ENCODE results near the gene LARGE1. TPM values are rescaled to one million over a fixed set of nuclear protein-coding genes. Genes with fewer than 3 reads are reported as not detected.

LARGE1 gene
- total RNA-seq, 1 donor from 2014 or later: 81.2 TPM

DNA sequence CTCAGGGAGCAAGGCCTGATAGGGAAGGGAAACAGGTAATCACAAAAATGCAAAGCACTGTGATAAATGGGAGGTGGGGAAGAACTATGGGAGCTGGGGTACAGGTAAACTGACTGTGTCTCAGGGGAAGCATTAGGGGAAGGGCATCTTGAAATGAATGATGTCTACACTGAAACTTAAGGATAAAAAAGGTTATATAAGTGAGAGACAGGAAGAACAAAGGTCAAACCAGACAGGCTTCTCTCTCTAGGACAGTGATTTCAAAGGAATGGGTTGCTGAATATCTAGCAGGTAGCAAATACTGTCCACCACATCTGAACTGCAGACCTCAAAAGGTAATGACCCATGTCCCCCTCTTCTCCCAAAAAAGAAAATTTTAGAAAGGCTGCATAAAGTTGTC lies 529.0 kb downstream of the LARGE1 start:
- TF ChIP-seq, protein P1, sequence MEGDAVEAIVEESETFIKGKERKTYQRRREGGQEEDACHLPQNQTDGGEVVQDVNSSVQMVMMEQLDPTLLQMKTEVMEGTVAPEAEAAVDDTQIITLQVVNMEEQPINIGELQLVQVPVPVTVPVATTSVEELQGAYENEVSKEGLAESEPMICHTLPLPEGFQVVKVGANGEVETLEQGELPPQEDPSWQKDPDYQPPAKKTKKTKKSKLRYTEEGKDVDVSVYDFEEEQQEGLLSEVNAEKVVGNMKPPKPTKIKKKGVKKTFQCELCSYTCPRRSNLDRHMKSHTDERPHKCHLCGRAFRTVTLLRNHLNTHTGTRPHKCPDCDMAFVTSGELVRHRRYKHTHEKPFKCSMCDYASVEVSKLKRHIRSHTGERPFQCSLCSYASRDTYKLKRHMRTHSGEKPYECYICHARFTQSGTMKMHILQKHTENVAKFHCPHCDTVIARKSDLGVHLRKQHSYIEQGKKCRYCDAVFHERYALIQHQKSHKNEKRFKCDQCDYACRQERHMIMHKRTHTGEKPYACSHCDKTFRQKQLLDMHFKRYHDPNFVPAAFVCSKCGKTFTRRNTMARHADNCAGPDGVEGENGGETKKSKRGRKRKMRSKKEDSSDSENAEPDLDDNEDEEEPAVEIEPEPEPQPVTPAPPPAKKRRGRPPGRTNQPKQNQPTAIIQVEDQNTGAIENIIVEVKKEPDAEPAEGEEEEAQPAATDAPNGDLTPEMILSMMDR (IDR thresholded peaks at IDR 0.05; ENCODE audit: partially characterized antibody, unreplicated experiment): no peak
- Mint-ChIP-seq H3K27ac (ENCODE audit: unreplicated experiment) (no peak overlapping the region), H3K4me1 (ENCODE audit: low read depth, unreplicated experiment) (peaks cover 20% of the 10 kb centered on the region), H3K36me3 (ENCODE audit: unreplicated experiment) (no peaks in the 10 kb centered on the region), H3K9me3 (ENCODE audit: unreplicated experiment) (peaks cover 2% of the 10 kb centered on the region), H3K4me3 (ENCODE audit: unreplicated experiment) (no peak overlapping the region), H3K27me3 (ENCODE audit: unreplicated experiment) (no peaks in the 10 kb centered on the region)
- no peak for DNase-seq

DNA sequence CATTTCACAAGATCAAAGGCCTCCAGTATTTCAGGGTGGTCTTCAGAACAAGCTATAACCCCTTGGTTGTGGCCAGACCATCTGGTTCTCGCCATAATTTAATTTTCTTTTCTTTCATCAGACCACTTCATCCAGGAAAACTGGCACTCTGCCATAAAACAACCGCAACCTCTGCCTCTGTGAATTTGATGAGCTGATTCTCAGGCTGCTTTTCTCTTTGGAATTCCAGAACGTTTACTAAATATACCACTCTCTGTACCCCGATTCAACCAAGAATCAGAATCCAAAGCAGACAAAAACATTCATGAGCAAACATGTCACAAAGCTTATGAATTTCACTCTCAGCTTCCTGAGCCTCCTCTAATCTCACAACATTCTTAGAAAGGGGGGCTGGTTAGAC lies 530.3 kb downstream of the LARGE1 start:
- Mint-ChIP-seq H3K9me3 (ENCODE audit: unreplicated experiment) (peaks cover 2% of the 10 kb centered on the region), H3K27me3 (ENCODE audit: unreplicated experiment) (peaks cover 1% of the 10 kb centered on the region), H3K4me1 (ENCODE audit: low read depth, unreplicated experiment) (peaks cover 15% of the 10 kb centered on the region), H3K4me3 (ENCODE audit: unreplicated experiment) (no peak overlapping the region), H3K27ac (ENCODE audit: unreplicated experiment) (no peak overlapping the region), H3K36me3 (ENCODE audit: unreplicated experiment) (no peaks in the 10 kb centered on the region)
- TF ChIP-seq, protein P1 (IDR thresholded peaks at IDR 0.05; ENCODE audit: partially characterized antibody, unreplicated experiment): no peak
- no peak for DNase-seq

DNA sequence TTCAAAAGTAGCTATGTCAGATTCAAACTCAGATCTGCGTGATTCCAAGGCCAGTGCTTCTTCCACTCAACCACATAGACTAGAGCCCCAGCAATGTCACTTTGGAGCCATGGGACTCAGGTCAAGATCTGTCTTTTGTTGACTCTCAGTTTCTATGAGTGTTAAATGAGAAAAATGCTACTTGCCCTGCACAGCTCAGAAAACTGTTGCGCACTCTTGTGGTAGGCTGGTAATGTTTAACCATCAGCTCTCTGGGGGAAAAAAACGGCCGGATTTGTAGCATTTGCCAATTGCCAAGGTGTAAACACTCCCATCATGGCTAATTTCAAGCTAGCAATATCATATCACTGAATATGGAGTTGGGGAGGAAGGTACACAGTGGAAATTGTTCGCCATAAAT lies 534.0 kb downstream of the LARGE1 start:
- H3K9me3 Mint-ChIP-seq (ENCODE audit: unreplicated experiment): peaks cover 5% of the 10 kb centered on the region
- no peak overlapping the region for H3K27ac Mint-ChIP-seq (ENCODE audit: unreplicated experiment)
- TF ChIP-seq, protein P1 (IDR thresholded peaks at IDR 0.05; ENCODE audit: partially characterized antibody, unreplicated experiment): no peak
- peaks cover 2% of the 10 kb centered on the region for H3K27me3 Mint-ChIP-seq (ENCODE audit: unreplicated experiment)
- DNase-seq: no peak
- H3K4me1 Mint-ChIP-seq (ENCODE audit: low read depth, unreplicated experiment): peaks cover 15% of the 10 kb centered on the region
- no peak overlapping the region for H3K4me3 Mint-ChIP-seq (ENCODE audit: unreplicated experiment)
- H3K36me3 Mint-ChIP-seq (ENCODE audit: unreplicated experiment): peaks cover 4% of the 10 kb centered on the region

DNA sequence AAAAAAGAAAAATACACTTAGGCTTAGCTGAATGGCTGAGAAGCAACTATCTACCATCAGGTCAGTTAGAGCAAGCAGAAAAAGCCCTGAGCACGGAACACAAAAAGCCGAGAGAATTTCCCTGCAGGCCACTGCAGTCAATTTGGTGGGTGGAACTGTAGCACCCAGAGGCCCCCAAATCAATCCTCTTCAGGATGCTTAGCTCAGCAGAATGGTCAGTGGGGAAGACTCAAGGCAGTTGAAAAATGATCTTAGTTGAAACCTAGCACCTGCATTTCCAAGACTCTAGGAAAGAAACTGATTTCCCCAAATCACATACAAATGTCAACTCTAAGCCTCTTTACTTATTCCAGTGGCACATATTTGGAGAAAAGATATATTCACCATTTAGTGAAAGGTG lies 534.7 kb downstream of the LARGE1 start:
- TF ChIP-seq, protein P1 (IDR thresholded peaks at IDR 0.05; ENCODE audit: partially characterized antibody, unreplicated experiment): no peak
- no peak for DNase-seq
- Mint-ChIP-seq H3K27ac (ENCODE audit: unreplicated experiment) (no peak overlapping the region), H3K36me3 (ENCODE audit: unreplicated experiment) (peaks cover 5% of the 10 kb centered on the region), H3K9me3 (ENCODE audit: unreplicated experiment) (peaks cover 5% of the 10 kb centered on the region), H3K4me3 (ENCODE audit: unreplicated experiment) (no peak overlapping the region), H3K4me1 (ENCODE audit: low read depth, unreplicated experiment) (peaks cover 15% of the 10 kb centered on the region), H3K27me3 (ENCODE audit: unreplicated experiment) (peaks cover 2% of the 10 kb centered on the region)

- peaks cover under 1% of the 10 kb centered on the region for H3K4me1 Mint-ChIP-seq (ENCODE audit: low read depth, unreplicated experiment)
- H3K27me3 Mint-ChIP-seq (ENCODE audit: unreplicated experiment): peaks cover 2% of the 10 kb centered on the region
- H3K9me3 Mint-ChIP-seq (ENCODE audit: unreplicated experiment): peaks cover 7% of the 10 kb centered on the region
- peaks cover 14% of the 10 kb centered on the region for H3K36me3 Mint-ChIP-seq (ENCODE audit: unreplicated experiment)
- DNase-seq: no peak
- H3K4me3 Mint-ChIP-seq (ENCODE audit: unreplicated experiment): no peak overlapping the region
- TF ChIP-seq, protein P1 (IDR thresholded peaks at IDR 0.05; ENCODE audit: partially characterized antibody, unreplicated experiment): no peak
- H3K27ac Mint-ChIP-seq (ENCODE audit: unreplicated experiment): no peak overlapping the region
Measured at GRCh38 chr22:33382436-33382835, 537.8 kb downstream of the LARGE1 start.

Data from glutamatergic neuron (in vitro differentiated cells).